Measurements from ENCODE around the gene PLXDC2.

- TF ChIP-seq POLR2AphosphoS5 (IDR thresholded peaks at IDR 0.05; ENCODE audit: low read depth, low read length) (no peak), CTCF (IDR thresholded peaks at IDR 0.05) (no peak)
Measured at GRCh38 chr10:19800161-19800560, 16.1 kb upstream of the PLXDC2 start.

Measured in Panc1 (cell line).